Spleen (tissue), 11 donors: ENCODE results near the gene BAZ1B. TPM values are rescaled to one million over a fixed set of nuclear protein-coding genes. Genes with fewer than 3 reads are reported as not detected.
A peak's percentile ranks its signal among the peaks of the same experiment; 100 is the strongest.

ENCODE experiments used
- DNase-seq: peaks from one replicate; pipeline ENCODE4 v3.0.0-alpha.2; 2020
- H3K27ac ChIP-seq, 8 donors: fragments of 200-600 bp; sonication (generic) in 7 of 8; 1 replicate in 4 of 8; 2 replicates in 4 of 8; pipeline versions ENCODE4 v1.5.0 to v1.8.0; 2016 to 2021; ENCODE audit warnings: inconsistent platforms in 4 of 8, mild to moderate bottlenecking in 4 of 8, moderate library complexity in 1 of 8
- H3K27me3 ChIP-seq, 7 donors: fragments of 200-600 bp; sonication (generic) in 6 of 7; replicated peaks in 1 of 7; 1 replicate in 4 of 7; 2 replicates in 3 of 7; pipeline versions ENCODE4 v1.5.0 to v1.8.0; 2016 to 2021; ENCODE audit warnings: inconsistent platforms in 3 of 7, mild to moderate bottlenecking in 1 of 7
- H3K36me3 ChIP-seq, 6 donors: fragments of 200-600 bp; sonication (generic) in 5 of 6; 1 replicate in 4 of 6; 2 replicates in 2 of 6; pipeline versions ENCODE4 v1.5.0 to v1.8.0; 2016 to 2021; ENCODE audit warnings: inconsistent platforms in 2 of 6
- H3K4me1 ChIP-seq, 6 donors: fragments of 200-600 bp; sonication (generic) in 5 of 6; 1 replicate in 3 of 6; 2 replicates in 3 of 6; pipeline versions ENCODE4 v1.5.0 to v1.8.0; 2016 to 2021; ENCODE audit warnings: inconsistent platforms in 3 of 6
- H3K4me3 ChIP-seq, 8 donors: fragments of 200-600 bp; sonication (generic) in 7 of 8; 1 replicate in 4 of 8; 2 replicates in 4 of 8; pipeline versions ENCODE4 v1.5.0 to v1.8.0; 2016 to 2021; ENCODE audit warnings: inconsistent platforms in 4 of 8, mild to moderate bottlenecking in 4 of 8, moderate library complexity in 2 of 8
- H3K9me3 ChIP-seq, 8 donors: fragments of 200-600 bp; sonication (generic) in 7 of 8; 1 replicate in 4 of 8; 2 replicates in 4 of 8; pipeline versions ENCODE4 v1.5.0 to v1.8.0; 2016 to 2021; ENCODE audit warnings: inconsistent platforms in 4 of 8
- CTCF ChIP-seq, 11 experiments: fragments of 200-600 bp in 7 of 11; fragments of 450-650 bp in 4 of 11; sonication (generic) in 4 of 11; IDR thresholded peaks in 8 of 11; conservative IDR thresholded peaks in 3 of 11; 1 replicate in 7 of 11; 2 replicates in 4 of 11; pipeline versions ENCODE4 v1.4.0 to v1.8.0; 2016 to 2021; ENCODE audit warnings: antibody characterized with exemption in 11 of 11, inconsistent platforms in 4 of 11, mild to moderate bottlenecking in 1 of 11
- POLR2A ChIP-seq, 3 donors: fragments of 450-650 bp; IDR thresholded peaks; one replicate each; pipeline ENCODE4 v1.5.1; 2017; ENCODE audit warnings: antibody characterized with exemption in 3 of 3, mild to moderate bottlenecking in 1 of 3
- POLR2AphosphoS5 ChIP-seq, 3 donors: sonication (generic); formaldehyde crosslinking; IDR thresholded peaks; one replicate each; pipeline ENCODE4 v1.5.1; 2017; ENCODE audit warnings: antibody characterized with exemption in 3 of 3
- WGBS, 5 donors: extraction: QIAGEN DNeasy Blood & Tissue Kit in 3 of 5; methylation state at CpG; one replicate each; pipeline versions ENCODE4 v1.1.5 to v1.1.7; 2013 to 2018; 5-methylcytosine and 5-hydroxymethylcytosine counted together
- intact Hi-C: fragments of 100-400 bp; cut with DNase I; formaldehyde crosslinking; loops from one replicate; pipeline ENCODE4 v1.15.0; 2023; ENCODE audit warnings: low total_unique reads
- polyA plus RNA-seq, 3 donors: library from polyadenylated mRNA; stranded (reverse); fragments of 200-250 nt; gene quantifications; one replicate each; pipeline ENCODE4 v1.2.1, GENCODE V29; 2013
- total RNA-seq, 7 donors: library from RNA; depleted of rRNA in 3 of 7; stranded (reverse); fragments of >200 nt in 3 of 7; fragmentation: NEBNext Ultra II Directional in 4 of 7; extraction: Animal tissue kit (Norgen Biotek cat#: 25700) in 4 of 7; gene quantifications; one replicate each; pipeline versions ENCODE4 v1.1.0 to v1.2.1, GENCODE V29; 2016 to 2021
- donor health status: healthy with polysubstance abuse.
- donor health status: DM: no; HTN: no; CAD: no; lungs with moderate emphysema.
- donor health status: DM: no; HTN: no; CAD: no.
- donor health status: Bipolar disorder and iron deficiency.
- donor health status: healthy.
- donor health status: DM: no; HTN: no; CAD: no.
- donor health status: DM: yes; HTN: yes; CAD: no.

BAZ1B gene
- total and polyA plus RNA-seq, 10 donors = 9.2 to 61.4 (median 54.9) TPM

DNA sequence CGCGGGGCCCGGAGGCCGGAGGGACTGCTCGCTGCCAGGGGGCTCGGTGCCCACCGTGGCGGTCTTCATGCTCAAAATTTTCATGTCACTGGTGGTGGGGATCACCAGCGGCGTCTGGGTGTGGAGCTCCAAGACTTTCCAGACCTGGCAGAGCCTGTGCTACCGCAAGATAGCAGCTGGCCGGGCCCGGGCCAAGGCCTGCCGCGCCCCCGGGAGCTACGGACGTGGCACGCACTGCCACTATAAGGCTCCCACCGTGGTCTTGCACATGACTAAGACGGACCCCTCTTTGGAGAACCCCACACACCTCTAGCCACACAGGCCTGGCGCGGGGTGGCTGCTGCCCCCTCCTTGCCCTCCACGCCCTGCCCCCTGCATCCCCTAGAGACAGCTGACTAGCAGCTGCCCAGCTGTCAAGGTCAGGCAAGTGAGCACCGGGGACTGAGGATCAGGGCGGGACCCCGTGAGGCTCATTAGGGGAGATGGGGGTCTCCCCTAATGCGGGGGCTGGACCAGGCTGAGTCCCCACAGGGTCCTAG, 86.6 kb downstream of the BAZ1B start:
- Histone ChIP-seq H3K4me1 (peaks cover 0 to 39% (median 9%) of the 10 kb centered on the region in 6 donors), H3K4me3 (no peak overlapping the region), H3K9me3 (peaks cover 0 to 8% (median 0%) of the 10 kb centered on the region in 8 donors), H3K27ac (no peak overlapping the region), H3K36me3 (peaks cover 0 to 23% (median 13%) of the 10 kb centered on the region in 6 donors), H3K27me3 (peaks cover 0 to 30% (median 8%) of the 10 kb centered on the region in 7 donors)
- 65 to 92% (median 83%) methylated on average over 7 to 28 of the region's 28 CpGs for WGBS, 5 donors
- TF ChIP-seq CTCF (IDR thresholded peaks at IDR 0.05 in 8 of 11, conservative IDR thresholded peaks at IDR 0.05 in 3 of 11) (no peak), POLR2A (IDR thresholded peaks at IDR 0.05) (no peak)
- intact Hi-C loops = loop anchor here (10.0 kb wide), 1 partner anchor 101 kb away; no protein-coding TSS in a partner anchor
- DNase-seq = peak; percentile 75

DNA sequence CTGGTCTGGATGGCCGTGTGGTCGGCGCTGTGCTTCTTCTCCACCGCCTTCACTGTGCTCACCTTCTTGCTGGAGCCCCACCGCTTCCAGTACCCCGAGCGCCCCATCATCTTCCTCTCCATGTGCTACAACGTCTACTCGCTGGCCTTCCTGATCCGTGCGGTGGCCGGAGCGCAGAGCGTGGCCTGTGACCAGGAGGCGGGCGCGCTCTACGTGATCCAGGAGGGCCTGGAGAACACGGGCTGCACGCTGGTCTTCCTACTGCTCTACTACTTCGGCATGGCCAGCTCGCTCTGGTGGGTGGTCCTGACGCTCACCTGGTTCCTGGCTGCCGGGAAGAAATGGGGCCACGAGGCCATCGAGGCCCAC, 87.4 kb downstream of the BAZ1B start:
- Histone ChIP-seq H3K9me3 (peaks cover 0 to 8% (median 0%) of the 10 kb centered on the region in 8 donors), H3K27me3 (peaks cover 0 to 30% (median 8%) of the 10 kb centered on the region in 7 donors)
- intact Hi-C loops = loop anchor here (10.0 kb wide), 1 partner anchor 100 kb away; no protein-coding TSS in a partner anchor

DNA sequence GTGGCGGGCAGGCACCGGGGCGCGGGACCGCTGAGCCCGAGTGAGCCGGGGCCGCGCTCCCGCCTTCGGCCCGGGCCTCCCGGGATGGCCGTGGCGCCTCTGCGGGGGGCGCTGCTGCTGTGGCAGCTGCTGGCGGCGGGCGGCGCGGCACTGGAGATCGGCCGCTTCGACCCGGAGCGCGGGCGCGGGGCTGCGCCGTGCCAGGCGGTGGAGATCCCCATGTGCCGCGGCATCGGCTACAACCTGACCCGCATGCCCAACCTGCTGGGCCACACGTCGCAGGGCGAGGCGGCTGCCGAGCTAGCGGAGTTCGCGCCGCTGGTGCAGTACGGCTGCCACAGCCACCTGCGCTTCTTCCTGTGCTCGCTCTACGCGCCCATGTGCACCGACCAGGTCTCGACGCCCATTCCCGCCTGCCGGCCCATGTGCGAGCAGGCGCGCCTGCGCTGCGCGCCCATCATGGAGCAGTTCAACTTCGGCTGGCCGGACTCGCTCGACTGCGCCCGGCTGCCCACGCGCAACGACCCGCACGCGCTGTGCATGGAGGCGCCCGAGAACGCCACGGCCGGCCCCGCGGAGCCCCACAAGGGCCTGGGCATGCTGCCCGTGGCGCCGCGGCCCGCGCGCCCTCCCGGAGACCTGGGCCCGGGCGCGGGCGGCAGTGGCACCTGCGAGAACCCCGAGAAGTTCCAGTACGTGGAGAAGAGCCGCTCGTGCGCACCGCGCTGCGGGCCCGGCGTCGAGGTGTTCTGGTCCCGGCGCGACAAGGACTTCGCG, 88.0 kb downstream of the BAZ1B start:
- Histone ChIP-seq H3K27ac (peak overlapping the region in 1 of 8 donors; percentile 31), H3K27me3 (peaks cover 0 to 34% (median 8%) of the 10 kb centered on the region in 7 donors), H3K4me1 (peaks cover 0 to 39% (median 9%) of the 10 kb centered on the region in 6 donors), H3K9me3 (peaks cover 0 to 8% (median 0%) of the 10 kb centered on the region in 8 donors), H3K36me3 (peaks cover 0 to 8% (median 2%) of the 10 kb centered on the region in 6 donors), H3K4me3 (peak overlapping the region in 7 of 8 donors; percentile 32 to 73 (median 46))
- 34 to 82% (median 43%) methylated on average over 25 to 110 of the region's 110 CpGs for WGBS, 5 donors
- intact Hi-C loops = loop anchor here (10.0 kb wide), 1 partner anchor 99 kb away; no protein-coding TSS in a partner anchor
- peak; percentile 83 for DNase-seq
- no peak for TF ChIP-seq CTCF (IDR thresholded peaks at IDR 0.05 in 8 of 11, conservative IDR thresholded peaks at IDR 0.05 in 3 of 11)
- no peak for TF ChIP-seq POLR2A (IDR thresholded peaks at IDR 0.05)
- no peak for TF ChIP-seq POLR2AphosphoS5 (IDR thresholded peaks at IDR 0.05)

More for the DNA sequence above, 87.4 kb downstream of the BAZ1B start:
- TF ChIP-seq CTCF (IDR thresholded peaks at IDR 0.05 in 8 of 11, conservative IDR thresholded peaks at IDR 0.05 in 3 of 11) (no peak), POLR2A (IDR thresholded peaks at IDR 0.05) (no peak), POLR2AphosphoS5 (IDR thresholded peaks at IDR 0.05) (no peak)
- DNase-seq = no peak
- Histone ChIP-seq H3K4me3 (no peak overlapping the region), H3K4me1 (peaks cover 0 to 39% (median 9%) of the 10 kb centered on the region in 6 donors), H3K36me3 (peaks cover 0 to 14% (median 6%) of the 10 kb centered on the region in 6 donors), H3K27ac (no peak overlapping the region)
- WGBS, 5 donors = 94 to 97% (median 96%) methylated on average over 23 to 26 of the region's 26 CpGs

DNA sequence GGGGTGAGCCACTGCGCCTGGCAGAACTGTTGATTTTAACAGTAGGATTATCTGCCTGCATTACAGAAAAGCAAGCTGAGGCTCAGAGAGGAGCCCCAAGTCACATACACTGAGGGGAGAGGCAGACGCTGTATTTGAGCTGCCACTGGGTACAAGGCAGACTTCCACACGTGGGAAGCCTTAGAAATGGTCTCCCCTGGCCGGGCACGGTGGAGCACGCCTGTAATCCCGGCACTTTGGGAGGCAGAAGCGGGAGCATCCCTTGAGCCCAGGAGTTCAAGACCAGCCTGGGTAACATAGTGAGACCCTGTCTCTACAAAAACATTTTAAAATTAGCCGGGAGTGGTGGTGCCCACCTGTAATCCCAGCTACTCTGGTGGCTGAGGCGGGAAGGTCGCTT, 89.4 kb downstream of the BAZ1B start:
- intact Hi-C loops = loop anchor here (10.0 kb wide), 1 partner anchor 98 kb away; no protein-coding TSS in a partner anchor
- TF ChIP-seq CTCF (IDR thresholded peaks at IDR 0.05 in 8 of 11, conservative IDR thresholded peaks at IDR 0.05 in 3 of 11) (no peak), POLR2AphosphoS5 (IDR thresholded peaks at IDR 0.05) (no peak), POLR2A (IDR thresholded peaks at IDR 0.05) (no peak)
- WGBS, 5 donors = 83 to 96% (median 91%) methylated on average over 11 of the region's 11 CpGs
- Histone ChIP-seq H3K9me3 (peaks cover 0 to 8% (median 0%) of the 10 kb centered on the region in 8 donors), H3K4me1 (peaks cover 0 to 33% (median 9%) of the 10 kb centered on the region in 6 donors), H3K27me3 (peaks cover 0 to 41% (median 8%) of the 10 kb centered on the region in 7 donors), H3K36me3 (no peaks in the 10 kb centered on the region), H3K4me3 (peak overlapping the region in 2 of 8 donors; percentile 36 to 49), H3K27ac (no peak overlapping the region)
- no peak for DNase-seq
